ENCODE measurements around the gene CNOT2.

The CNOT2 gene

DNA sequence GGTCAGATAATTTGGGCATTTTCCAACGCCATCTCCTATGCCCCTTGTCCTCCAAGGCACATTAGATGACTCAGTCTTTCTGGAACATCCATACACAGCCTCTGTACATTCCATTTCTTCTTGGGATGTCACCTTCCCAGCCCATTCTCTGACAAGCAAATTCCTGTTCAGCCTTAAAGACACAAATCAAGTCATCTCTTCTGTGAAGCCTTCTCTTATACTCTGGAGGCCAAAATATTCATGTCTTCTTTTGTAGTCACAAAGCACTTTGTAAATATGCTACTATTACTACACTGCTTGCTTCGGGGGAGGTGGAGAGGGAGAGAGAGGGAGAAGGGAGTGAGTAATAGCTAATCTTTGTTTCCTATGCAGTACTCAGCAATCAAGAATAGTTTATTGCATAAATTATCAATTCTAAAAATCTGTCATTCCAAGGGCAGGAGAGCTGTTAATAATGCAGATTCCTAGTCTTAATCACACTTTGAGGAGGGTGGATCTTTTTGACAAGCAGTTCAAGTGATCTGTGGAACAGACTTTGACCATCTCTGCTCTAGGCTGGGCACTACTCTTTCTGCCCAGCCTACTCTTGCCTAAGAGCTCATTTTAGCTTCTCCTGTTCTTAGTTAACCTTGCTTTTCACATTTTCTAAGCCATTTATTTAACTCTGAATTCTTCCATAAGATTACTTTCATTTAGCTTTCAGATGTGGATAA is 150.7 kb downstream of the CNOT2 start:
- no peak for DNase-seq (ENCODE audit: low spot score)
- no peak for TF ChIP-seq CTCF (IDR thresholded peaks at IDR 0.05)

DNA sequence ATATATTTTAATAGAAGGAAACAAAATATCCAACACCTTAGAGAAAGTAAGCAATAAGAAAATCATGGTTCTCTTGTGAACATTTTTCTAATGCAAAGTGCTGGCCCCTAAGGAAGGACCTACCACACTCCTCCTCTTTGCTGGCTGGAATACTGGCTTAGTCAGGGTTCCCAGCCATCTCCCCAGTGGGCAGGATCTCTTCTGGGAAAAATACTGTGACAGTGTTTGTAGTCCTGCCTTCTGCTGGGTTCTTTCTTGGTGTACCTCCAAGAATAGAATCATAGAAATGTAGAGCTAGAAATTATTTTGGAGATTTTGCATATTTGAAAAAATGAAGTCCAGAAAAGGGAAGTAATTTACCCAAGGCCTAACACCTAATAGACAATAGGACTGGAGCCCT is 154.8 kb downstream of the CNOT2 start:
- H3K4me3 ChIP-seq = no peak overlapping the region
- TF ChIP-seq CTCF (IDR thresholded peaks at IDR 0.05) = no peak
- no peak overlapping the region for H3K27ac ChIP-seq
- no peak for DNase-seq (ENCODE audit: low spot score)

More for the DNA sequence above, 150.7 kb downstream of the CNOT2 start:
- Histone ChIP-seq H3K27ac (no peak overlapping the region), H3K4me3 (no peak overlapping the region)

GRCh38 chr12:70398862-70399261 is 155.6 kb downstream of the CNOT2 start:
- no peak overlapping the region for H3K4me3 ChIP-seq
- TF ChIP-seq CTCF (IDR thresholded peaks at IDR 0.05) = no peak
- DNase-seq (ENCODE audit: low spot score) = no peak
- no peak overlapping the region for H3K27ac ChIP-seq

DNA sequence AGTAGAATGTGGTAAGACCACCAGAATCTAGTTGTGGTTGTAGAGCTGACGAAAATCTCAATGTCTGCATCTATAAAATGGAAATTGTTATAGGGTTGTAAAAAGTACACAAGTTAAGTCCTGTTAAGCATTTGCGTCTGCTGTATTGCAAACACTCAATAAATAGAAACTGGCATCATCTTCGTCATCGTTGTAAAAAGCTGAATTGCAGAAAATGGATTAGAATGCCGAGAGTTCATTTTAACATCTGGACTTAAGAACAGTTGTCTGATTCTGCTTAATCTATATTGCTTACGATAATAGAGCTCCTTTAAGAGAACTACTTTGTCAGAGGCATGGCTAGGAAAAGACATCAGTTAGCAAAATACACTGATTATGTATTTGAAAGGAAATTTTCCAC is 156.1 kb downstream of the CNOT2 start:
- H3K4me3 ChIP-seq = no peak overlapping the region
- DNase-seq (ENCODE audit: low spot score) = no peak
- H3K27ac ChIP-seq = no peak overlapping the region
- no peak for TF ChIP-seq CTCF (IDR thresholded peaks at IDR 0.05)

DNA sequence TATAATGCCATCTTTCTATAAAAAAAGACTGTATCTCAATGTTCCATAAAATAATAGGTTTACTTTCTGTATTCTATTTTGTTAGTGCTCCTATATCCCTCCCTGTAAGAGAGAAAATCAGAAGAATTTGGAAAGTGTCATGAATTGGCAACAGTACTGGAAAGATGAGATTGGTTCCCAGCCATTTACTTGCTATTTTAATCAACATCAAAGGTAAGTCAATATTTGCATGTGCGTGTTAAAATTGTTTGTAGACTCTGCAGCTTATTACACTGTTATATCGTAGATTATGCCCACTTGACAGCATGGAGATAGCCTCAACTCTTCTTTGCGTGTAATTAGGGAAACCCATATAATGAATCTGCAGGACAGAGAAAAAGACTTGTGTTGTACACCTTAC is 156.9 kb downstream of the CNOT2 start:
- TF ChIP-seq CTCF (IDR thresholded peaks at IDR 0.05) = no peak
- no peak for DNase-seq (ENCODE audit: low spot score)
- Histone ChIP-seq H3K4me3 (no peak overlapping the region), H3K27ac (no peak overlapping the region)

DNA sequence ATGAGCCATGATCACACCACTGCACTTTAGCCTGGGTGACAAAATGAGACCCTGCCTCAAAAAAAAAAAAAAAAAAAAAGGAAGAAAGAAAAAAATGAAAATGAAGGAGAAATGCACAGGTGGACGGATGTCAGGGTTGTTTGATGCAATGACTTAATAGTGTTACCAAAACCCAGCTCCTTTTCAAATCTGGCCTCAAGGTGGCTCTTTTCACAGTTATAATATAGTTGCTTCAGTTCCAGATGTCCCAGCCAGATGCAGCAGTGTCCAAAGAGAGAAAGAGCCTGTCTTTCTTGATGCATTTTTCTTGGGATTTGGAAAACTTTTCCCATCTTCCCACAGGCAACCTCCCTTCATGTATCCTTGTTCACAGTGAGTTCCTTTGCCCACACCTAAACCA is 159.4 kb downstream of the CNOT2 start:
- Histone ChIP-seq H3K4me3 (no peak overlapping the region), H3K27ac (no peak overlapping the region)
- no peak for DNase-seq (ENCODE audit: low spot score)
- no peak for TF ChIP-seq CTCF (IDR thresholded peaks at IDR 0.05)

DNA sequence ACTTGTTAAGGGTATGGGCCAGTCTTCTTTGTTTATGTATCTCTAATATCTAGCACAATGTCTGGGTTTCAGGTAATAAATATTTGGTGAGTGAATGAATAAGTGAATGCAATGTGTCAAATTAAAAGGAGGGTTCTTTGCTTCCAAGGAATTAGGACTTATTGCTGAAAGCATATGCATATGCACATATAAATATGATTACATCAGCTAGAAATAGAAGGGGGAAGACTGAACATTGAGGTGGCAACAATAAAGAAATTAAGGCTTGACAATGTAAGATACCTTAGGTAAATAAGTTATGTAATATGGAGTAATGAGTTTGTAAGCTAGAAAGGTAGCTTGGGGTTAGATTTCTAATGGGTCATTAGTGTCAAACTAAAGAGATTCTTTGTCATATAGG is 160.6 kb downstream of the CNOT2 start:
- DNase-seq (ENCODE audit: low spot score) = no peak
- no peak for TF ChIP-seq CTCF (IDR thresholded peaks at IDR 0.05)
- H3K4me3 ChIP-seq = no peak overlapping the region
- no peak overlapping the region for H3K27ac ChIP-seq

Data from coronary artery (tissue), 2 donors.